Measurements from ENCODE around the gene LHPP. TPM values are rescaled to one million over a fixed set of nuclear protein-coding genes. Genes with fewer than 3 reads are reported as not detected.

The LHPP gene
- total and polyA plus RNA-seq, 8 donors, result 12.2 to 26.8 (median 15.0) TPM

GRCh38 chr10:124636271-124636995 is 174.8 kb downstream of the LHPP start:
- Histone ChIP-seq H3K9me3 (peaks cover 0 to 2% of the 10 kb centered on the region in 2 donors), H3K4me3 (no peak overlapping the region), H3K27me3 (no peaks in the 10 kb centered on the region), H3K27ac (no peak overlapping the region), H3K36me3 (no peaks in the 10 kb centered on the region), H3K4me1 (peaks cover 29 to 76% of the 10 kb centered on the region in 2 donors)
- intact Hi-C loops (cut with DNase I), result no loop called here
- DNase-seq (peak in 1 of 4 donors; percentile 57), ATAC-seq (no peak)
- no peak for TF ChIP-seq CTCF (IDR thresholded peaks at IDR 0.05)

DNA sequence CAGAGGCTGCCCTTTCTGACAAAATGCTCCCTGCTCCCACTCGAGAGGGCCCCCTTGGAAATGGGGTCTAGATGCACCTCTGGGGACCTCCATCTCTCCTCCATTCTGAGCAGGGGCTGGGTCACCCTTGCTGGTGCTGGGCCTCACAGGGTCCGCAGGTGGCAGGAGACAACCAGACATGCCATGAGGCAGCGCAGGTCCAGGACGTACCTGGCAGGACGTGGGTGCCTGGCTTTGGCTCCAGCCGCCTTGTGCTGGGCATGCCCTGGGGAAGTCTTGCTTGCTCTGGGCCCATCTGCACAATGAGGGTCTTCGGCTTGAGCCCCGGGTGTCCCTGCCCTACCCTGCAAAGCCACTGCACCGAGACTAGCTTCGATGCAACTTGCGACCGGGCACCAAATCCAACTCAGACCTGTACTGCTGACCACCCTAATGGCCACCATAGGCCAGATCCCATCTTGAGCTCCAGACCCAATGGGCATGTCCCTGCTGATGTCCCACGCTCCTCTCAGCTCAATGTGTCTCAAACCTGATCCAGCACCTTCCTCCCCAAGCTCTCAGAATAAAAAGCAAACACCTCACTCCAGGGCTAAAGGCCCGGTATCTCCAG is 175.6 kb downstream of the LHPP start:
- Histone ChIP-seq H3K4me3 (no peak overlapping the region), H3K27ac (no peak overlapping the region), H3K27me3 (no peaks in the 10 kb centered on the region), H3K4me1 (peaks cover 24 to 76% of the 10 kb centered on the region in 2 donors), H3K36me3 (no peaks in the 10 kb centered on the region), H3K9me3 (peaks cover 0 to 2% of the 10 kb centered on the region in 2 donors)
- intact Hi-C loops (cut with DNase I), result no loop called here
- DNase-seq (peak in 1 of 4 donors; percentile 68), ATAC-seq (no peak)
- no peak for TF ChIP-seq CTCF (IDR thresholded peaks at IDR 0.05)

- no peak for TF ChIP-seq CTCF (IDR thresholded peaks at IDR 0.05)
- H3K4me1 ChIP-seq, result peaks cover 18 to 76% of the 10 kb centered on the region in 2 donors
- peak in 1 of 4 donors; percentile 39 for DNase-seq
- H3K27me3 ChIP-seq, result no peaks in the 10 kb centered on the region
- ATAC-seq, result no peak
- intact Hi-C loops (cut with DNase I), result no loop called here
- H3K4me3 ChIP-seq, result no peak overlapping the region
- H3K9me3 ChIP-seq, result peaks cover 0 to 2% of the 10 kb centered on the region in 2 donors
- no peaks in the 10 kb centered on the region for H3K36me3 ChIP-seq
- H3K27ac ChIP-seq, result peak overlapping the region in 1 of 2 donors; percentile 40
These were observed 176.1 kb downstream of the LHPP start for GRCh38 chr10:124637746-124638145.

GRCh38 chr10:124639206-124639605 is 177.6 kb downstream of the LHPP start:
- peak in 1 of 4 donors; percentile 65 for DNase-seq
- peaks cover 16 to 82% of the 10 kb centered on the region in 2 donors for H3K4me1 ChIP-seq
- H3K27me3 ChIP-seq, result no peaks in the 10 kb centered on the region
- intact Hi-C loops (cut with DNase I), result no loop called here
- H3K27ac ChIP-seq, result peak overlapping the region in 1 of 2 donors; percentile 40
- peaks cover 0 to 2% of the 10 kb centered on the region in 2 donors for H3K9me3 ChIP-seq
- no peak for TF ChIP-seq CTCF (IDR thresholded peaks at IDR 0.05)
- H3K4me3 ChIP-seq, result no peak overlapping the region
- no peak for ATAC-seq
- no peaks in the 10 kb centered on the region for H3K36me3 ChIP-seq

- Histone ChIP-seq H3K27me3 (no peaks in the 10 kb centered on the region), H3K9me3 (no peaks in the 10 kb centered on the region), H3K27ac (peak overlapping the region in 1 of 2 donors; percentile 82), H3K4me1 (peaks cover 16 to 86% of the 10 kb centered on the region in 2 donors), H3K36me3 (no peaks in the 10 kb centered on the region), H3K4me3 (no peak overlapping the region)
- intact Hi-C loops (cut with DNase I), result no loop called here
- peak in 1 of 4 donors; percentile 10 for DNase-seq
- no peak for TF ChIP-seq CTCF (IDR thresholded peaks at IDR 0.05)
- ATAC-seq, result no peak
These were observed 178.0 kb downstream of the LHPP start for GRCh38 chr10:124639646-124640045.

Data from left lung (tissue), 10 donors.